ENCODE data around the gene PPP1R12A.

DNA sequence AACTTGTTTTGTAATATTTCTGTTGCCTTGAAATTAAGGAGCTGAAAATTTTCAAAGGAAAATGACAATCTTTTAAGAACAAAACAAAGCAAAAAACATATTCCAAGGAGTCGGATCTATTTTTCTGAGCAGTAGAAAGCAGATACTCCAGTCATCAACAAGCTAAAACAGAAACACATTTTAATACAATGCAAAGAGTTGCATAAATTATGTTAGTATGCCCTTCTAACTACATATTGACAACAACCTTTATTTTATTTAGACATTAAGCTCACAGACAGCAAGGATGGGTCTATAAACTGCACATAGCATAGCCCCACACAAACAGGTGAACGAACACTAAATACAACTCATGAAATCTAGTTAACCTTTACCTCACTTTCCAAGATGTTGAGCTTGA lies 106.0 kb downstream of the PPP1R12A start:
- TF ChIP-seq, protein P1, sequence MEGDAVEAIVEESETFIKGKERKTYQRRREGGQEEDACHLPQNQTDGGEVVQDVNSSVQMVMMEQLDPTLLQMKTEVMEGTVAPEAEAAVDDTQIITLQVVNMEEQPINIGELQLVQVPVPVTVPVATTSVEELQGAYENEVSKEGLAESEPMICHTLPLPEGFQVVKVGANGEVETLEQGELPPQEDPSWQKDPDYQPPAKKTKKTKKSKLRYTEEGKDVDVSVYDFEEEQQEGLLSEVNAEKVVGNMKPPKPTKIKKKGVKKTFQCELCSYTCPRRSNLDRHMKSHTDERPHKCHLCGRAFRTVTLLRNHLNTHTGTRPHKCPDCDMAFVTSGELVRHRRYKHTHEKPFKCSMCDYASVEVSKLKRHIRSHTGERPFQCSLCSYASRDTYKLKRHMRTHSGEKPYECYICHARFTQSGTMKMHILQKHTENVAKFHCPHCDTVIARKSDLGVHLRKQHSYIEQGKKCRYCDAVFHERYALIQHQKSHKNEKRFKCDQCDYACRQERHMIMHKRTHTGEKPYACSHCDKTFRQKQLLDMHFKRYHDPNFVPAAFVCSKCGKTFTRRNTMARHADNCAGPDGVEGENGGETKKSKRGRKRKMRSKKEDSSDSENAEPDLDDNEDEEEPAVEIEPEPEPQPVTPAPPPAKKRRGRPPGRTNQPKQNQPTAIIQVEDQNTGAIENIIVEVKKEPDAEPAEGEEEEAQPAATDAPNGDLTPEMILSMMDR (IDR thresholded peaks at IDR 0.05; ENCODE audit: low read depth, low read length) = no peak
- TF ChIP-seq EZH2phosphoT487 (IDR thresholded peaks at IDR 0.05; ENCODE audit: low read depth) = no peak
